ENCODE results near the gene OR6N2.
A peak's percentile ranks its signal among the peaks of the same experiment; 100 is the strongest.

OR6N2 gene

GRCh38 chr1:158809862-158810261 is 28.9 kb upstream of the OR6N2 start:
- Histone ChIP-seq H3K4me1 (ENCODE audit: control insufficient read depth, insufficient read depth, low read length) (no peaks in the 10 kb centered on the region), H3K27me3 (ENCODE audit: control insufficient read depth, insufficient read depth, low read length, poor library complexity, severe bottlenecking) (no peaks in the 10 kb centered on the region), H3K4me3 (ENCODE audit: insufficient read depth, low read depth, low read length) (no peak overlapping the region), H3K9me3 (ENCODE audit: control insufficient read depth, low read length) (no peaks in the 10 kb centered on the region), H3K27ac (ENCODE audit: insufficient read depth, low read depth, low read length, poor library complexity, severe bottlenecking) (no peak overlapping the region), H3K36me3 (ENCODE audit: control insufficient read depth, insufficient read depth, low read length) (no peaks in the 10 kb centered on the region)
- 94 to 98% methylated on average over 5 of the region's 5 CpGs for WGBS, 2 experiments

GRCh38 chr1:158809256-158809655 is 28.3 kb upstream of the OR6N2 start:
- Histone ChIP-seq H3K27me3 (ENCODE audit: control insufficient read depth, insufficient read depth, low read length, poor library complexity, severe bottlenecking) (no peaks in the 10 kb centered on the region), H3K9me3 (ENCODE audit: control insufficient read depth, low read length) (no peaks in the 10 kb centered on the region), H3K4me3 (ENCODE audit: insufficient read depth, low read depth, low read length) (no peak overlapping the region), H3K36me3 (ENCODE audit: control insufficient read depth, insufficient read depth, low read length) (no peaks in the 10 kb centered on the region), H3K27ac (ENCODE audit: insufficient read depth, low read depth, low read length, poor library complexity, severe bottlenecking) (no peak overlapping the region), H3K4me1 (ENCODE audit: control insufficient read depth, insufficient read depth, low read length) (no peaks in the 10 kb centered on the region)
- WGBS, 2 experiments: 94 to 95% methylated on average over 3 of the region's 3 CpGs

GRCh38 chr1:158806916-158807536 is 26.0 kb upstream of the OR6N2 start:
- WGBS, 2 experiments: 90 to 95% methylated on average over 4 to 5 of the region's 6 CpGs
- no peaks in the 10 kb centered on the region for H3K27me3 ChIP-seq (ENCODE audit: control insufficient read depth, insufficient read depth, low read length, poor library complexity, severe bottlenecking)
- no peaks in the 10 kb centered on the region for H3K9me3 ChIP-seq (ENCODE audit: control insufficient read depth, low read length)
- H3K36me3 ChIP-seq (ENCODE audit: control insufficient read depth, insufficient read depth, low read length): no peaks in the 10 kb centered on the region
- no peaks in the 10 kb centered on the region for H3K4me1 ChIP-seq (ENCODE audit: control insufficient read depth, insufficient read depth, low read length)
- H3K27ac ChIP-seq (ENCODE audit: insufficient read depth, low read depth, low read length, poor library complexity, severe bottlenecking): no peak overlapping the region
- no peak overlapping the region for H3K4me3 ChIP-seq (ENCODE audit: insufficient read depth, low read depth, low read length)

- 83 to 92% methylated on average over 1 of the region's 1 CpG for WGBS, 2 experiments
Observed at GRCh38 chr1:158803678-158804077, 22.7 kb upstream of the OR6N2 start.

GRCh38 chr1:158801396-158801795 is 20.4 kb upstream of the OR6N2 start:
- Histone ChIP-seq H3K9me3 (ENCODE audit: control insufficient read depth, low read length) (no peaks in the 10 kb centered on the region), H3K27me3 (ENCODE audit: control insufficient read depth, insufficient read depth, low read length, poor library complexity, severe bottlenecking) (no peaks in the 10 kb centered on the region), H3K36me3 (ENCODE audit: control insufficient read depth, insufficient read depth, low read length) (no peaks in the 10 kb centered on the region), H3K4me3 (ENCODE audit: insufficient read depth, low read depth, low read length) (no peak overlapping the region), H3K4me1 (ENCODE audit: control insufficient read depth, insufficient read depth, low read length) (no peaks in the 10 kb centered on the region), H3K27ac (ENCODE audit: insufficient read depth, low read depth, low read length, poor library complexity, severe bottlenecking) (no peak overlapping the region)
- WGBS, 2 experiments: 78 to 93% methylated on average over 1 of the region's 1 CpG

More at GRCh38 chr1:158803678-158804077, 22.7 kb upstream of the OR6N2 start:
- H3K4me3 ChIP-seq (ENCODE audit: insufficient read depth, low read depth, low read length): no peak overlapping the region
- no peaks in the 10 kb centered on the region for H3K4me1 ChIP-seq (ENCODE audit: control insufficient read depth, insufficient read depth, low read length)
- H3K9me3 ChIP-seq (ENCODE audit: control insufficient read depth, low read length): no peaks in the 10 kb centered on the region
- no peaks in the 10 kb centered on the region for H3K36me3 ChIP-seq (ENCODE audit: control insufficient read depth, insufficient read depth, low read length)
- H3K27me3 ChIP-seq (ENCODE audit: control insufficient read depth, insufficient read depth, low read length, poor library complexity, severe bottlenecking): no peaks in the 10 kb centered on the region
- H3K27ac ChIP-seq (ENCODE audit: insufficient read depth, low read depth, low read length, poor library complexity, severe bottlenecking): no peak overlapping the region

GRCh38 chr1:158800526-158800925 is 19.5 kb upstream of the OR6N2 start:
- Histone ChIP-seq H3K4me1 (ENCODE audit: control insufficient read depth, insufficient read depth, low read length) (no peaks in the 10 kb centered on the region), H3K36me3 (ENCODE audit: control insufficient read depth, insufficient read depth, low read length) (no peaks in the 10 kb centered on the region), H3K4me3 (ENCODE audit: insufficient read depth, low read depth, low read length) (no peak overlapping the region), H3K27ac (ENCODE audit: insufficient read depth, low read depth, low read length, poor library complexity, severe bottlenecking) (no peak overlapping the region), H3K27me3 (ENCODE audit: control insufficient read depth, insufficient read depth, low read length, poor library complexity, severe bottlenecking) (no peaks in the 10 kb centered on the region), H3K9me3 (ENCODE audit: control insufficient read depth, low read length) (no peaks in the 10 kb centered on the region)
- WGBS, 2 experiments: 88 to 93% methylated on average over 1 to 2 of the region's 2 CpGs

GRCh38 chr1:158799689-158800088 is 18.7 kb upstream of the OR6N2 start:
- Histone ChIP-seq H3K4me3 (ENCODE audit: insufficient read depth, low read depth, low read length) (no peak overlapping the region), H3K27me3 (ENCODE audit: control insufficient read depth, insufficient read depth, low read length, poor library complexity, severe bottlenecking) (no peaks in the 10 kb centered on the region), H3K36me3 (ENCODE audit: control insufficient read depth, insufficient read depth, low read length) (no peaks in the 10 kb centered on the region), H3K4me1 (ENCODE audit: control insufficient read depth, insufficient read depth, low read length) (no peaks in the 10 kb centered on the region), H3K27ac (ENCODE audit: insufficient read depth, low read depth, low read length, poor library complexity, severe bottlenecking) (no peak overlapping the region), H3K9me3 (ENCODE audit: control insufficient read depth, low read length) (no peaks in the 10 kb centered on the region)
- WGBS, 2 experiments: 90 to 98% methylated on average over 4 of the region's 4 CpGs

GRCh38 chr1:158798531-158798930 is 17.5 kb upstream of the OR6N2 start:
- 88 to 93% methylated on average over 3 of the region's 3 CpGs for WGBS, 2 experiments
- Histone ChIP-seq H3K36me3 (ENCODE audit: control insufficient read depth, insufficient read depth, low read length) (no peaks in the 10 kb centered on the region), H3K4me3 (ENCODE audit: insufficient read depth, low read depth, low read length) (no peak overlapping the region), H3K4me1 (ENCODE audit: control insufficient read depth, insufficient read depth, low read length) (peaks cover 5% of the 10 kb centered on the region), H3K9me3 (ENCODE audit: control insufficient read depth, low read length) (no peaks in the 10 kb centered on the region), H3K27ac (ENCODE audit: insufficient read depth, low read depth, low read length, poor library complexity, severe bottlenecking) (no peak overlapping the region), H3K27me3 (ENCODE audit: control insufficient read depth, insufficient read depth, low read length, poor library complexity, severe bottlenecking) (no peaks in the 10 kb centered on the region)

GRCh38 chr1:158794247-158794646 is 13.2 kb upstream of the OR6N2 start:
- Histone ChIP-seq H3K4me3 (ENCODE audit: insufficient read depth, low read depth, low read length) (no peak overlapping the region), H3K27ac (ENCODE audit: insufficient read depth, low read depth, low read length, poor library complexity, severe bottlenecking) (peak overlapping the region; percentile 26), H3K4me1 (ENCODE audit: control insufficient read depth, insufficient read depth, low read length) (peaks cover 5% of the 10 kb centered on the region), H3K27me3 (ENCODE audit: control insufficient read depth, insufficient read depth, low read length, poor library complexity, severe bottlenecking) (no peaks in the 10 kb centered on the region), H3K36me3 (ENCODE audit: control insufficient read depth, insufficient read depth, low read length) (no peaks in the 10 kb centered on the region), H3K9me3 (ENCODE audit: control insufficient read depth, low read length) (no peaks in the 10 kb centered on the region)
- 73 to 78% methylated on average over 6 of the region's 6 CpGs for WGBS, 2 experiments

- Histone ChIP-seq H3K4me3 (ENCODE audit: insufficient read depth, low read depth, low read length) (no peak overlapping the region), H3K4me1 (ENCODE audit: control insufficient read depth, insufficient read depth, low read length) (peaks cover 5% of the 10 kb centered on the region), H3K27ac (ENCODE audit: insufficient read depth, low read depth, low read length, poor library complexity, severe bottlenecking) (no peak overlapping the region), H3K27me3 (ENCODE audit: control insufficient read depth, insufficient read depth, low read length, poor library complexity, severe bottlenecking) (no peaks in the 10 kb centered on the region), H3K36me3 (ENCODE audit: control insufficient read depth, insufficient read depth, low read length) (no peaks in the 10 kb centered on the region), H3K9me3 (ENCODE audit: control insufficient read depth, low read length) (no peaks in the 10 kb centered on the region)
- WGBS, 2 experiments: 68 to 73% methylated on average over 2 of the region's 2 CpGs
Observed at GRCh38 chr1:158793604-158794003, 12.6 kb upstream of the OR6N2 start.

Measured in ectodermal cell (in vitro differentiated cells).